BLaER1 treated with 17β-estradiol and CSF1 and Interleukin-3, amounts not matched to agents 10 nM and 100 nM (cell line): Measurements from ENCODE around the gene SCARB1.

Source experiments
- H3K27ac ChIP-seq, 11 experiments: shearing (Covaris generic); formaldehyde crosslinking; 2 replicates each; pipeline ENCODE4 v1.8.1; 2022
- H3K27me3 ChIP-seq, 11 experiments: shearing (Covaris generic); formaldehyde crosslinking; 2 replicates each; pipeline ENCODE4 v1.8.1; 2022
- H3K36me3 ChIP-seq, 11 experiments: shearing (Covaris generic); formaldehyde crosslinking; 2 replicates each; pipeline ENCODE4 v1.8.1; 2022
- H3K4me1 ChIP-seq, 10 experiments: shearing (Covaris generic); formaldehyde crosslinking; 2 replicates each; pipeline ENCODE4 v1.8.1; 2022
- H3K4me2 ChIP-seq, 11 experiments: shearing (Covaris generic); formaldehyde crosslinking; 2 replicates each; pipeline ENCODE4 v1.8.1; 2022
- H3K4me3 ChIP-seq, 10 experiments: shearing (Covaris generic); formaldehyde crosslinking; 2 replicates each; pipeline ENCODE4 v1.8.1; 2022
- H3K9ac ChIP-seq, 11 experiments: shearing (Covaris generic); formaldehyde crosslinking; 2 replicates each; pipeline ENCODE4 v1.8.1; 2022
- H3K9me3 ChIP-seq, 11 experiments: shearing (Covaris generic); formaldehyde crosslinking; replicated peaks in 1 of 11; 2 replicates each; pipeline ENCODE4 v1.8.1; 2022
- H4K20me1 ChIP-seq, 11 experiments: shearing (Covaris generic); formaldehyde crosslinking; 2 replicates each; pipeline ENCODE4 v1.8.1; 2022
- Cebpa-rat ChIP-seq, 11 experiments: shearing (Covaris generic); IDR thresholded peaks; 2 replicates each; pipeline ENCODE4 v1.8.1; 2022

Gene SCARB1

GRCh38 chr12:124786061-124786964 is 77.4 kb downstream of the SCARB1 start:
- Histone ChIP-seq H3K27me3 (no peaks in the 10 kb centered on the region), H3K9ac (no peak overlapping the region), H3K4me1 (peaks cover 18 to 47% (median 40%) of the 10 kb centered on the region in 10 experiments), H3K4me3 (no peak overlapping the region), H4K20me1 (peaks cover 0 to 37% (median 18%) of the 10 kb centered on the region in 11 experiments; a peak in 12 of 22 replicates), H3K4me2 (no peak overlapping the region), H3K36me3 (peaks cover 78 to 100% (median 96%) of the 10 kb centered on the region in 11 experiments), H3K27ac (no peak overlapping the region), H3K9me3 (no peaks in the 10 kb centered on the region)
- TF ChIP-seq Cebpa-rat (IDR thresholded peaks at IDR 0.05): no peak

GRCh38 chr12:124784871-124785572 is 78.6 kb downstream of the SCARB1 start:
- Histone ChIP-seq H3K9ac (0 out of 22 replicates have a peak overlapping the region, but pooled peaks of 1 of the 11 experiments have one; percentile 18), H3K27ac (peak overlapping the region in 1 of 11 experiments; percentile 18; a peak in 1 of 22 replicates), H3K4me3 (no peak overlapping the region), H3K4me2 (peak overlapping the region; percentile 0 to 49 (median 26); a peak in 16 of 22 replicates), H3K9me3 (no peaks in the 10 kb centered on the region), H3K27me3 (no peaks in the 10 kb centered on the region), H3K36me3 (peaks cover 65 to 100% (median 90%) of the 10 kb centered on the region in 11 experiments), H4K20me1 (peaks cover 0 to 33% (median 10%) of the 10 kb centered on the region in 11 experiments; a peak in 10 of 22 replicates), H3K4me1 (peaks cover 18 to 54% (median 42%) of the 10 kb centered on the region in 10 experiments)
- no peak for TF ChIP-seq Cebpa-rat (IDR thresholded peaks at IDR 0.05)

GRCh38 chr12:124783087-124783486 is 80.6 kb downstream of the SCARB1 start:
- peaks cover 18 to 54% (median 42%) of the 10 kb centered on the region in 10 experiments for H3K4me1 ChIP-seq
- TF ChIP-seq Cebpa-rat (IDR thresholded peaks at IDR 0.05): no peak
- no peak overlapping the region for H3K27ac ChIP-seq
- H4K20me1 ChIP-seq: peaks cover 0 to 38% (median 10%) of the 10 kb centered on the region in 11 experiments; a peak in 10 of 22 replicates
- no peaks in the 10 kb centered on the region for H3K9me3 ChIP-seq
- peak overlapping the region in 5 of 11 experiments; percentile 20 to 51 (median 37); a peak in 9 of 22 replicates for H3K4me2 ChIP-seq
- H3K4me3 ChIP-seq: no peak overlapping the region
- no peaks in the 10 kb centered on the region for H3K27me3 ChIP-seq
- H3K36me3 ChIP-seq: peaks cover 51 to 97% (median 82%) of the 10 kb centered on the region in 11 experiments
- H3K9ac ChIP-seq: peak overlapping the region in 1 of 11 experiments; percentile 11; a peak in 1 of 22 replicates

- no peak overlapping the region for H3K27ac ChIP-seq
- 0 out of 22 replicates have a peak, but pooled peaks of 2 of the 11 experiments have one; percentile 20 to 25 for TF ChIP-seq Cebpa-rat (IDR thresholded peaks at IDR 0.05)
- no peak overlapping the region for H3K4me3 ChIP-seq
- H3K4me2 ChIP-seq: peak overlapping the region in 5 of 11 experiments; percentile 20 to 51 (median 37); a peak in 7 of 22 replicates
- H3K27me3 ChIP-seq: no peaks in the 10 kb centered on the region
- peaks cover 0 to 38% (median 10%) of the 10 kb centered on the region in 11 experiments; a peak in 10 of 22 replicates for H4K20me1 ChIP-seq
- H3K4me1 ChIP-seq: peaks cover 16 to 61% (median 44%) of the 10 kb centered on the region in 10 experiments
- peaks cover 51 to 97% (median 79%) of the 10 kb centered on the region in 11 experiments for H3K36me3 ChIP-seq
- H3K9ac ChIP-seq: no peak overlapping the region
- H3K9me3 ChIP-seq: no peaks in the 10 kb centered on the region
Measured at GRCh38 chr12:124782132-124782531, 81.5 kb downstream of the SCARB1 start.

GRCh38 chr12:124780752-124781685 is 82.6 kb downstream of the SCARB1 start:
- Histone ChIP-seq H3K4me1 (peaks cover 19 to 70% (median 48%) of the 10 kb centered on the region in 10 experiments), H3K27ac (peak overlapping the region in 2 of 11 experiments; percentile 16 to 23; a peak in 1 of 22 replicates), H3K4me2 (peak overlapping the region in 4 of 11 experiments; percentile 4 to 26 (median 11); a peak in 3 of 22 replicates), H3K36me3 (peaks cover 41 to 88% (median 68%) of the 10 kb centered on the region in 11 experiments), H3K9me3 (no peaks in the 10 kb centered on the region), H4K20me1 (peaks cover 0 to 32% (median 9%) of the 10 kb centered on the region in 11 experiments; a peak in 10 of 22 replicates), H3K27me3 (no peaks in the 10 kb centered on the region), H3K4me3 (no peak overlapping the region), H3K9ac (0 out of 22 replicates have a peak overlapping the region, but pooled peaks of 1 of the 11 experiments have one; percentile 33)
- no peak for TF ChIP-seq Cebpa-rat (IDR thresholded peaks at IDR 0.05)

GRCh38 chr12:124780336-124780735 is 83.3 kb downstream of the SCARB1 start:
- Histone ChIP-seq H3K9ac (peak overlapping the region in 1 of 11 experiments; percentile 33; a peak in 1 of 22 replicates), H3K36me3 (peaks cover 34 to 81% (median 61%) of the 10 kb centered on the region in 11 experiments), H3K9me3 (no peaks in the 10 kb centered on the region), H4K20me1 (peaks cover 0 to 28% (median 9%) of the 10 kb centered on the region in 11 experiments; a peak in 10 of 22 replicates), H3K27ac (no peak overlapping the region), H3K4me1 (peaks cover 22 to 71% (median 54%) of the 10 kb centered on the region in 10 experiments), H3K4me2 (no peak overlapping the region), H3K4me3 (no peak overlapping the region), H3K27me3 (no peaks in the 10 kb centered on the region)
- TF ChIP-seq Cebpa-rat (IDR thresholded peaks at IDR 0.05): no peak

GRCh38 chr12:124779161-124780141 is 84.2 kb downstream of the SCARB1 start:
- peaks cover 22 to 71% (median 54%) of the 10 kb centered on the region in 10 experiments for H3K4me1 ChIP-seq
- no peak for TF ChIP-seq Cebpa-rat (IDR thresholded peaks at IDR 0.05)
- no peak overlapping the region for H3K4me2 ChIP-seq
- no peaks in the 10 kb centered on the region for H3K9me3 ChIP-seq
- no peak overlapping the region for H3K9ac ChIP-seq
- H3K36me3 ChIP-seq: peaks cover 25 to 72% (median 52%) of the 10 kb centered on the region in 11 experiments
- H3K27ac ChIP-seq: no peak overlapping the region
- peaks cover 0 to 19% (median under 1%) of the 10 kb centered on the region in 11 experiments; a peak in 8 of 22 replicates for H4K20me1 ChIP-seq
- H3K27me3 ChIP-seq: no peaks in the 10 kb centered on the region
- H3K4me3 ChIP-seq: no peak overlapping the region
